Activated CD4-positive, CD25-positive, alpha-beta regulatory T cell treated with anti-CD3 and anti-CD28 coated beads, Interleukin-2, amount 50 U/mL, for 72 hours (primary cell): ENCODE measurements around the gene AQP12A.
"Not testable (repeated sequence)": the region's sequence is repeated elsewhere in the genome, so short reads cannot be mapped to it uniquely, and the experiment has no call there.

Experiments used
- DNase-seq: peaks from one replicate; pipeline ENCODE4 v3.0.0; 2021

AQP12A gene

DNA sequence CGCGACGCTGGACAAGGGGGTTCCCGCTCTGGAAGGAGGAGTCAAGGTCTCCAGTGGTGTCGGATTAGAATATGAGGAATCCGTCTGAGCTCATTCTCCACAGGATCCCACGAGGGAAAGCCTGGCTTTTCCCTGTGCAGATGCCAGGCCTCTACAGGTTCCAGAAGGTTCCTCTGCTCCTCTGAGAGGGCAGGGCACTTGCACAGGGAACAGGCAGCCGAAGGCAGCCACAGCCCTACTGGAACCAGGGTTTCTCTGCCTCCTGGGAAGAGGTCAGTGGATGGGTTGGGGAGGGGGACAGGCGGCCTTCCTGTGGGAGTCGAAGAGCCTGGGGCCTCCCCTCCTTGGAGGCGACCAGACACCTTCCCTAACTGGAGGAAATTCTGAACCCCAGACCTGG lies 1.7 kb upstream of the AQP12A start:
- DNase-seq: no peak

DNA sequence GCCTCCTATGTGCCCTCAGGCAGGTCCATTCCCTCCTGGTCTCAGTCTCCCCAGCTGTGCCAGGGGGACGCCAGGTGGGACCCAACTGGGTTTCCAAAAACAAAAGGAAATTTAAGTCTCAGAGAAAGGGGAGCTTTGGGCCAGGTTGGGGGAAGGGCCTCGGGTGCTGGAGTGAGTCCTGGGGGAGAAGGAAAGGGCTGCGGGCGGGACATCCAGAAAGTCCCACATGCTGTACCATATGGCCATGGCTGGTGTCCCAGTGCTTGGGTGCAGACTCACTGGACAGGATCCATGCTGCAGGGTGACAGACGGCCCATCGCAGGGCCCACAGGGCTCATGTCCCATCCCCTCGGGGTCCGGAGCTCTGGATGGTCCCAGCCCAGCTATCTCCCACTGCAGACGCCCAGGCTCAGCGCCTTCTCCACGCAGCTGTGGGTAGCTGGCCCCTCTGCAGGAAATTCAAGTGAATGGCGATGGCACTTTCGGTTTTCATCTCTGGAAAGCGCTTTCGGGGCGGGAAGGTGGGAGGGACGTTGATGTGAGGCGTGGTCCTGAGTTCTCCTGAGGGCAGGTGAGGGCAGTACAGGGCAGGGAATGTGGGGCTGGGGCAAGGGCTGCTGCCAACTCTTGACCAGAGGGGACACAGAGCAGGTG lies 1.1 kb upstream of the AQP12A start:
- DNase-seq: not testable (repeated sequence)

DNA sequence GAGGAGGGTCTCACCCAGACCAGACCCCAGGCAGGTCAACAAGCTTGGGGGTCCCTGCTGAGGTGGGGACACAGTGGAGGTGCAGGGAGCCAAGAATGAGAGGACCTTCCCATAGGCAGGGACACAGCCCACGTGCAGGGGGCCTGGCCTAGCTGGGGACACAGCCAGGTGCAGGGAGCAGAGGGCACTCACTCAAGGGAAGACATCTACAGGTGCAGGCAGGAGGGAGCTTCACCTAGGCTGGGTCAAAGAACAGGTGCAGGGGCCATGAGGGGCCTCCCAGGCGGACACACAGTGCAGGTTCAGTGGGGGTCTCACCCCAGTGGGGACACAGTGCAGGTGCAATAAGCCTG lies 615 bp upstream of the AQP12A start:
- not testable (repeated sequence) for DNase-seq

DNA sequence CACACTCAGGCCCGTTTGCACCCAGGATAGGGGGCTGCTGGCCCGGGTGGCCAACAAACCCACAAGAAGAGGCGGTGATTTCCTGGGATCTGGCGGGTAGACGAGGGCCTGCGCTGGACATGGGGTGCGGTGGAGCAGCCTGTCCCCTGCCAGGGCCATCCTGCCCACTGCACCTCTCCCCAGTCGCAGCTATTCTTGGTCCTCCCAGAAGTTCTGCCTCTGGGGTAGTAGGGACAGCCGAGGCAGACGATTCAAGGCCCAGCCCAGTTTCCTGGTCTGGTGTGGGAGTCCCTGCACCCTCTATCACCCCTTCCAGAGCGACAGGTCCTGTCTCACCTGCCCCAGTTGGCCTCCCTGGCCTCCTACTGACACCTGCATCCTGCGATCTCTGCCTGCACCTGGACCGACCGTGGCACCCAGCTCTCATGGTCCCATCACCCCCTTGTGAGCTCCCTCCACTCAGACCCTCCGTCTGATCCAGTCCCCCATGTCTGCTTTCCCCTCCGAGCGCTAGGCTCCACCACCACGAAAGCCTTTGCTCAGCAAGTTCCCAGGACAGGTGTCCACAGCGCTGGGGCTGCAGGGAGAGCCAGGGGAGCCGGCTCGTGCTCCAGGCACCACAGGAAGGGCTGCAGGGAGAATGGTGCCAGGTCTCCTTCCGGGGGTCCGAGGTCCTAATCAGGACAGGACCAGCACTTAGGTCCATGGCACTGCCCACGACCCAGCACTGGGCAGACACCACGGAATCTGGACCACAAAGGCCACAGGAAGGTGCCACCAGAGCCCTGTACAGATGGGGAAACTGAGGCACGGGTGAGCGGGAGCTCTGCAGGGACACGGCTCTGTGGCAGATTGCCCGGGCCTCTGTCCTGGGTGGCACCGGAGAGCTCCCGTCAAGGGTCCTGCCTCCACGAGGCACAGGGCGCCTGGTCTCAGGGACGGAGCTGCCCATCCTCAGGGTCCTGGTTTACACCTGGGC lies 1.2 kb downstream of the AQP12A start:
- not testable (repeated sequence) for DNase-seq

DNA sequence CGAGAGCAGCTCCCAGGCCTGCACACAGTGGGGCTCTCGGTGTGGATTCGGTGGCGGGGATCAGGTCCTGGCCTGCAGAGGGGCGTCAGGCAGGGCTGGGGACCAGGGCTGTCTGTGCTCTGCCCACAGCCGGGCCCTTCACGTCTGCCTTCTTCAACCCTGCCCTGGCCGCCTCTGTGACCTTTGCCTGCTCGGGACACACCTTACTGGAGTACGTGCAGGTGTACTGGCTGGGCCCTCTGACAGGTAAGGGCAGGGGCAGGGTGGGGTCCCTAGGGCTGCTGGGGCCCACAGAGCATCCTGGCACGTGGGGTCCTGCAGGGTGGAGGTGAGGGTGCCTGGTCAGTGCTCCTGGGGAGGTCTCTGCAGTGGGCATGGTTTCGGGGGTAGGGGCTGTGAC lies 2.6 kb downstream of the AQP12A start:
- not testable (repeated sequence) for DNase-seq

DNA sequence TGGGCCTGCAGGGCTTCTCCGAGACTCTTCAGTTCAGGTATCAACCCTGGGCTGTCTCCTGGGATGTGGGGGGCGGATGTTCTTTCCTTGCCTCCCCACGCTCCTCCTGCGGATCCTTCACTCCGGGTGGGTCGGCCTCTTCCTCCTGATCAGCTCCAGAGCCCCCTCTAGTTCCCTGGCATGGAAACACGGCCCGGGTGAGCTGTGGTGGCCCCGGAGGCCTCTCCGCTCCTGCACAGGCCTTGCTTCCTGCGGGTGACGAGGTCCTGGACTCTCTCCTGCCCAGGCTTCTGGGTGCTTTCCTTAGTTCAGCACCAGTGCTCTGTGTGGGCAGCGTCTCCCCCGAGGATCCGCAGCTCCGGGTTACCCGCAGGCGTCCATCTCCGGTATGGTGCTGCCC lies 3.9 kb downstream of the AQP12A start:
- DNase-seq: not testable (repeated sequence)

DNA sequence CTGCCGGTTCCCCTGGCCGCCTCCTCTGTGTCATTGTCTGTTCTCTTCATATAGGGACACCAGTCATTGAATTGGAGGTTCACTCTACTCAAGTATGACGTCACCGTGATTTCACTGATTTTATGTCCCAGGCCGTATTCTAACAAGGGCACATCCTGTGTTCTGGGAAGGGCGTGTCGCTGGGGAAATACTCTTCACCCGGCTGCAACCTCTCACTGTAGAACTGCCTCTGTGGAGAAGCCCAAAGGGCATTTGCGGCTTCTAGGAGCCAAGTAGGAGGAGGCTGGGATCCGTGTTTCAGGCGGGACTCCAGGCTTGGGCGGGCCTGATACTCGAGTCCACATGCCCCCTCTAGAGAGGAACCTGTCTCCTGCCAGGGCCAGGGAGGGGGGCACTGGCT lies 4.8 kb downstream of the AQP12A start:
- not testable (repeated sequence) for DNase-seq

DNA sequence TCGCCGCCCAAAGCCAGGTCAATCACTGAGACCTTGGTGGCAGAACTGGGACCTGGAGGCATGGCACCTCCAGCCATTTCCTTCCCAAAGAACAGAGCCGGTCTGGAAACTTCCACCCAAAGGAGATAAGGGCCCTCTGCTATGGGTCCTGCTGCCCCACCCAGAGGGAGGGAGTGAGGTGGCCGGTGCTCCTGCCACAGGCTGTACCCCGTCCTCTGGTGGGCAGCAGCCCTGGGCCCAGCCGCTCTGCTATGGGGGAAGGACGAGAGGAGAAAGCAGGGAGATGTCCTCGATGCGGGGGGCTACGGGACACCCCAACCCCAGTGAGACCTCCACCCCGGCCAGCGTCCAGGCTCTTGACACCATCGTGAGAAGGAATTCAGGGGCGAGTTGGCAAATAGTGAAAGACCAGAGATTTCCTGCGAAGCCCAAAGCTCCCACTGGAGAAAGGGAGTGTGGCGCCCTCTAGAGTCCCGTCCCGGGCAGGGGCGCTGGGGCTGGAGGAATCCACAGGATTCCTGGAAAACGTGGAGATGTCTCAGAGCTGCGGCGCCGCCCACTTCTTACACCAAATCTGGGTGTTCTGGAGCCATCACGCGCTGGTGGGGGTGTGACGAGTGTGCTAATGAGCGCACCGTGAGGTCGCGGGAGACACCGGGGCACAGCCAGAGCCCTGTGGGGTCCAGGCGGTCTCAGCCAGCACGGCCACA lies 7.3 kb downstream of the AQP12A start:
- peak; percentile 28 for DNase-seq

DNA sequence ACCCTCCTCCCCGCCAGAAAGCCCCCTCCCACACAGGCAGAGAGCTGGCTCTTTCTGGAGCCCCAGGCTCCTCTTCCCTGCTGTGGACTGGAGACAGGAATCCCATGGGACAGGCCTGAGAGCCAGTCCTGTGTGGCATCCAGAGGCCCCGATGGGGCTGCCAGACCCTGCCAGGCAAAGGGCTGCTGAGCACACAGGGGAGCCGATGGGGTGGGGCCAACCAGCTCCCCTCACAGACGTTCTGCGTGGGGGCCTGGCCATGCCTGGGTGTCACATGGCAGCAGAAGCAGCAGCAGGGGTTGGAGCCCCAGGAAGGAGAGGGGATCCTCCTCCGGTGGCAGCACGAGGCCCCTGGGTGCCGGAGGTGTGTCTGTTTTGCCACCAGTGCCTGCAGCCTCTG lies 8.2 kb downstream of the AQP12A start:
- DNase-seq: not testable (repeated sequence)

DNA sequence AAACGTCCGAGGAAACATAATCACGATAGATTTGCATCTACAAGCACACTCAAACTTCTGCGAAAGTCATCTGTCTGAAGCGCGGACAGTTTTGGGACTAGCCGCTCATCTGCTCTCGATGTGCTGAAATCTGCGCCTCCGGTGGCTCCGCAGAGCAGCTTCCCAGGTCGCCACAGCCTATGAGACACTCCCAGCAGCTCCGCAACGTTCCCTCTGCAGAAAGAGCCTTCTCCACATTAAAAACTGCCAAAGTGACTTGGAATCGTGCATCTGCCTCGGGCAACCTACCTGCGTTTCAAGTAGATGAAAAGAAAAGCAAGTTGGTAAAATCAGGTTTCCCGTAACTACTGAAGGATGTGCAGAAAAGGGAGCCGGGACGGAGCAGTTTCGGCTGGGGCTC lies 8.9 kb downstream of the AQP12A start:
- DNase-seq: peak; percentile 15

DNA sequence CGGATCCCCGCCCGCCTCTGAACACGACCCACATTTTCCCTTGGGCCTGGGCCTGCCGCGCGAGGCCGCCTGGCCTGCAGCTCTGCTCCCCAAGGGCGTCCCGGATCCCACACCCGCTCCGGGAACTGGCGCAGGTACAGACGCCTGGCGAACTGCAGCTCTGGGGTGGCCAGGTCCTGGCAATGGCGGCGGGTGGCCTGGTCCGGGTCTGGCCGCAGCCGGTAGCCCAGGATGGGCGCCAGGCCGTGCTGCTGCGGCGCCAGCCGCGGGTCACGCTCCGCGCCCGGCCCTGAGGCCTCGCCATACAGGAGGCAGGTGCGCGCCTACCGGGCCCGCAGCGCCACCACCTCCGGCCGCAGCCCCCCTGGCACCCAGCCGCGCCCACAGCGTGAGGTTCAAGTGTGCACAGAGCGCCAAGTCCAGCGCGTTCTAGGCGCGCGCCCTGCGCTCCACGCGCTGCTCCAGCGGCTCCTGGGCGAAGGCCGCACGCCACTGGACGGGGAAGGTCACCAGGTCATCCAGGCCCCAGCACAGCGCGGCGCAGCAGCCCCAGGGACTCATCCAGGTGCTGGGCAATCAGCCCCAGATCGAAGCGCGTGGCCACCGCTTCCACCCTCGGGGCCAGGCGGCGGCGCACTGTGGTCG lies 9.5 kb downstream of the AQP12A start:
- DNase-seq: peak; percentile 27

DNA sequence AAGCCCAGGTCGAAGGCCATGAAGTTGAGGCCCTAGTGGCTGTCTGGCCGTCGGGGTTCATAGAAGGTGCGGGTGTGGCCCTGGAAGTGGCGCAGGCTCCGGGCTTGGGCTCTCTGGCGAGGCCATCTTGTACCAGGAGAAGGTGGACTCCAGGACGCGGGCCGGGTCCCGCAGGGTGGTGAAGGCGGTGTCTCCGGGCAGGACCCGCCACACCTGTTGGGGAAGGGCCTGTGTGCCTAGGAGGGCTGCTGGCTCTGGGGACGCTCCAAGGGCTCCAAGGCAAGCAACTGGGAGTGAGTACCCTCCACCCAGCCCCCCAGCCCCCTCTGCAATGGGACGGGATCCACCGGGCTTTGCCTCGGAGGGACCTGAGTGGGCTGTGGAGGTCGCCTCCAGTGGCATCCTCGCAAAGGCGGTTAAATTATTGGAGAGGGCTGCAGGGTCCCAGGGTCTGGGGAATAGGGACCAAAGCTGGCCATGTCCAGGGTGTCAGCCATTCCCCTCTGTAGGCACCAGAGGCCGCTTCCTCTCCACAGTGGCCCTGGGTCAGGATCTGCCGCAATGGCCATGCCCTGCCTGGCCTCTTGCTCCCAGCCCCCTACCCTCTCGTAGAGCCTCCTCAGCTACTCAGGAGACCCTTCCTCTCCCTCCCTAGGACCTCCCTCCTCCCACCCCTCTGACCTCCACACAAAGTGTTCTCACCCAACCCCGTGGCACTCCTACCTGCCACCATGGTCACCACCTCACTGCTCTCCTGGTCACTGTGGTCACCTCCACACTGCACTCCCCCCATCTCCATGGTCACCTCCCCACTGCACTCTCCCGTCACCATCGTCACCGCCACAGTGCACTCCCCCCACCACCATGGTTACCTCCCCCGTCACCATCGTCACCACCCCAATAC lies 10.3 kb downstream of the AQP12A start:
- no peak for DNase-seq

DNA sequence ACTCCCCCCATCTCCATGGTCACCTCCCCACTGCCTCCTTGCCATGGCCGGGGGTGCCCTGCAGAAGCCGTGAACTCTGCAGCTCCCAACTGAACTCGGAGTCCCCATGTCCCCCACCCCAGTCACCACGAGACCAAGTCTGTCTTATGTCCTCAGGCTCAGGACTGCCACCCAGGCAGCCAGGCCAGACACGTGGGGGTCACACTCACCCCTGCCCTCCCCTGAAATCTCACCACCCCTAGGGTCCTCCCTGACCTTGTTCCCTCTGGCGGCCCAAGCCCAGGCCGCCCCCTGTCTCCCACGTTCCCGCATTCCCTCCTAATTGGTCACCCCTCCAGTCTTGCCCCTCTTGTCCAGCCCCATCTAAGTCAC lies 11.0 kb downstream of the AQP12A start:
- no peak for DNase-seq

DNA sequence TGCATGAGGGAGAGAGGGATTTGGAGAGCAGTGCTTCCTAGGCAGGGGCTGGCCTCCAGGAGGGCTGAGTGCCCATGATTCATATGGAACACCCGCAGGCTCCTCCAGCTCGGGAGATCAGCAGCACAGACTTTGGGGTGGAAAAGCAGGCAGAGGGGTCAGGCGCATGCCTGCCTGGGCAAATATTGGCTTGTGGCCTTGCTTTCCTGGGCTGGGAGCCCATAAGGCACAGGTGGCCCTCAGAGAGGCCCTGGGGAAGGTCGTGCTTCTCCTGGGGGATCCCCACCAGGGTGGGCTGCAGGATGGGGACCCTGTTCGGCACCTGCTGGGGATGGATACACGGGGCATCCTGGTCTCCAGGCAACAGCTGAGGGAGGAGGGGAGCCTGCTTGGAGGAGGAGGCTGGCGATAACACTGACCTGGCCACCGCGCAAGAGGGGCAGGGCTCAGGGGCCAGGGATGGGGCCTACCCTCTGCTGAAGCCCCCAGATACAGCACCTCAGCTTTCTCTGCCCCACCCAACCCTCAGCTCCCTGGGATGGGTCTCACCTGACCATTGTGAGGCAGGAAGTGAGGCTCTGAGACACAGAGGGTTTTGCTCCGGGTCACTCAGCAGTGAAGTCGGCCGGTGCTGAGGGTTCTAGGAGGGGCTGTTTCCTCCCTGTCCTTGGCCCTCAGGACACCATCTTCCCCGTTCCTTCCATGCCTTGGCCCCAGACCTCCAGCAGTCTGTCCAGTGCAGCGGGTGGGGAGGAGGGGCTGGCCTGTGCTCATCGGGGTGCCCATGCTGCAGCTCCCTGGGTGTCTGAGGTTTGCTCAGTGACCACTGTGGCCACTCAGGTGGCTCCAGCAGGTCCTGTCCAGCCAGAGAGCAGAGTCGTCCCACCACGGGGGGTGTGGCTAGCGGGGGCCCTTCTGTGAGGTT lies 12.0 kb downstream of the AQP12A start:
- no peak for DNase-seq

DNA sequence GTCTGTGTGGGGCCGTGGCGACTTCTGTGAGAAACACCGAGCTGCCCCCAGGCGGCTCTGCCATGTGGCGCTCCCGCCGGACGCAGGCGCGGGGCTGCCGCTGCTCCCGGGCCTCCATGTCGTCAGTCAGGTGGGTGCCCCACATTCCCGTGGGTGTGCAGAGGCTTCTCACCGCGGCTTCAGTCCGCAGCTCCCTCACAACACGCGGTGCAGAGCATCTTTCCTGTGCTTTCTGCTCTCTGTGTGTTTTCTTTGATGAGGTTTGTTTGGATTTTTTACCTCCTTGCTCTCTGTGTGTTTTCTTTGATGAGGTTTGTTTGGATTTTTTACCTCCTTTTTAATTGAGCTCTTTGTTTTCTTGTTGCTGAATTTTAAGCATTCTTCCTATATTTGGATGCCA lies 13.0 kb downstream of the AQP12A start:
- no peak for DNase-seq

DNA sequence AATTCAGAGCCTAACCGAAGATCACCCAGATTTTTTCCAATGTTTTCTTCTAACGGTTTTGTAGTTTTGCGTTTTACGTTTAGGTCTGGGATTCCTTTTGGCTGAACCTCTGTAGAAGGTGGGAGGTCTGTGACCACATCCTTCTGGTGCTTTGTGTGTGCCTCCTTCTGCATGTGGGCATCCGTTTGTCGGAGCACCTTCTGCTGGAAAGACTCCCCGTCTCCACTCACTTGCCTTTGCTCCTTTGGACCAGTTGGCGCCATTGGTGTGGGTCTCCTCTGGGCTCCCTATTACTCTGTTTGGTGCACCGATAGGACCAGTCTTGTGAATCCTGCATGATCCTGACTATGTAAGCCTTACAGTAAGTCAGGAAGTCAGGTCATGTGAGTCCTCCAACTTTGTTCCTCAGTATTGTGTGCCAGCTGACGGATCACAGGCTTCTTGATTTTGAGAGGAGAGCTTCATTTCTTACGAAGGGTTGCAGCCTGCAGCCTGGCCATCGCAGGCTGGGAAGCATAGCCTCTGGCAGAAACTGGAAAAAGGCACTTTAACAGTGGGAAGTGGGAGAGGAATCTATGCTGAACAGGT lies 13.6 kb downstream of the AQP12A start:
- no peak for DNase-seq

DNA sequence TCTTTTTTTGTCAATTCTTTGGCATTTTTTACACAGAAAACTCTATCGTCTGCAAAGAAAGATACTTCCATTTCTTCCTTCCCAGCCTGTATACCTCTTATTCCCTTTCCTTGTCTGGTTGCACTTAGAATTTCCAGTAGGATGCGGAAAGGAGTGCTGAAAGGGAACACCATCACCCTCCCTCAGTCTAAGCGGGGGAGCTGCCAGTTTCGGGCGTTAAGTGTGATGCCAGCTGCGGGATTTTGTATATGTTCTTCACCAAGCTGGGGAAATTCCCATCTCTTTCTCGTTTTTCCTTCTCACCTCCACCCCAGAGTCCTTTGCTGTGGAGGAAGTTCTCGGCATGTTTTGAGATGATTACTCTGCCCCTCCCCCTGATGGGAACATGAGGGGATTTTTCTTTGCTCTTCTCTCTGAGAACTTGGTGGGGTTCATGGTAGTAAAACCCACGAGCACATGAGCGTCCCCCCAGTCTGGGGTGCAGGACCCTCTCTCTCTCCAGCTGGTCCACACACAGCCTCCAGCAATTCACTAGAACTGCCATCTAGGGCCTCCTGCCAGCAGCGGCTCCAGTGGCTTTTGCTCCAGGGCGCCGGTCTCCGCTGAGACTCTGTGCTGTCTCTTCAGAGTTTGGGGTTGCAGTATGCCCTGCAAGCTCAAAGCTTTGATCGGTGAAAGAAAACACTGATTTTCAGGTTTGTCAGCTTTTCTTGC lies 15.5 kb downstream of the AQP12A start:
- DNase-seq: no peak

DNA sequence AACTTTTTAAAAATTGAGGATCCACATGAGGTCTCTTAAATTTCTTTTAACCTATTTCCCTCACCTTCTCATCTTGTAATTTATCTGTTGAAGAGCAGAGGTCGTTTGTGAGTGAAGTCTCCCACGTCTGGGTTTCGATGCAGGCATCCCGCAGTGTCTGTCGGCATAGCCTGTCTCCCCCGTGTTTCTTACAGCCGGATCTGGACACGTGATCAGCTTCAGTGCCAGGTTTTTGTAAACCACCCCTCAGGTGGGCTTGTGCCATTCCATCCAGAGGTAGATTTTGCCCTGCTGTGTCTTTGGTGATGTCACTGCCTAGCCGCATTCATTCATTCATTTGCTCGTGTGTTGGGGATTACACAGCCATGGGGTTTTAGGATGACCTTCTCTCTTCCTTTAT lies 16.2 kb downstream of the AQP12A start:
- DNase-seq: no peak

DNA sequence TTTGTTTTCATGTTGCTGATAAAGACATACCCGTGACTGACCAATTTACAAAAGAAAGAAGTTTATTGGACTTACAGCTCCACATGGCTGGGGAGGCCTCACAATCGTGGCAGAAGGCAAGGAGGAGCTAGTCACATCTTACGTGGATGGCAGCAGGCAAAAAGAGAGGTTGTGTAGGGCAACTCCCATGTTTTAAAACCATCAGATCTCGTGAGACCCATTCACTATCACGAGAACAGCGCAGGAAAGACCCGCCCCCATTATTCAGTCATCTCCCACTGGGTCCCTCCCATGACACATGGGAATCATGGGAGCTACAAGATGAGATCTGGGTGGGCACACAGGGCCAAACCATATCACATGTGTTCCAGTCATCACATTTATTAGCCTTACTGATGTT lies 16.8 kb downstream of the AQP12A start:
- no peak for DNase-seq

DNA sequence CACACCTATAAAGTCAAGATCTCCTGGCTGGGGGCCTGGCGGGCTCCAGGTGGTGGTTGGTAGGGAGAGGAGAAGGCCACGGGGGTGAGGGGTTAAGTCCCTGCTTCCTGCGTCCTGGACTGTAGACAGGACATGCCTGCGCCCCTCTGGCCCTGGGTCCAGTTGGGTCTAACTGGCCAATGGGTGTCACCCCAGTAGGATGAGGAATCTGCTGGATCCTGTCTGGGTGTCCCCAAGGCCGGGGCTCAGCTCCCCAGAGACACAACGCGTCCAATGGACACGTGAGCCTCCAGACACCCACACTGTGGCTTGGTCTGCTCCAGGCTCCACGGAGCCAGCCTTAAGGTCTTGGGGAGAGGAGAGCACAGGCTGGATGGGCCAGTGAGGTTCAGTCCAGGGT lies 19.6 kb downstream of the AQP12A start:
- DNase-seq: no peak
